Loucy (cell line): ENCODE measurements around the gene ASTL.

ENCODE experiments used
- EZH2phosphoT487 ChIP-seq: fragments of 200-600 bp; IDR thresholded peaks from 2 replicates; pipeline ENCODE4 v1.6.1; 2018; ENCODE audit warnings: antibody characterized with exemption, mild to moderate bottlenecking, moderate library complexity, borderline replicate concordance
- TF ChIP-seq, protein P1 (sequence below): fragments of 200-600 bp; sonication (generic); conservative IDR thresholded peaks from 2 replicates; pipeline ENCODE4 v1.5.1; 2014; ENCODE audit warnings: mild to moderate bottlenecking, antibody characterized with exemption, low read length

DNA sequence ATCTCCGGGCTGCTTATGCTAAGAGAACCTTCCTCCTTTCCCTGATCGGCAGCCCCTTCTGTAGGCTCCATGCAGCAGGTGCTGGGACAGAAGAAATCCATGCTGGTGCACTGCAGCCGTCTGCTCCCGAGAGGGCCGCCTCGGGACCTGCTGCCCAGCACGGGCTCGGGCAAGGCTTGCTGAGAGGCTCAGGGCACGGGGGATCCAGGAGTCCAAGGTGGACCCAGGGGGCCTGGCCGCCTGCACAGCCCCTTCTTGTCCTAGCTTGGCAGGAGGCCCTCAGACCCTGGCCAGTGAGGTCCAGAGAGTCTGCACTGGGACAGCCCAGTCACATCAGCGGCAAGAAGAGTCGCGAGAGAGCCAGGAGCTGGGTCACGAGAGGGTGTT lies 20.2 kb upstream of the ASTL start:
- TF ChIP-seq, protein P1, sequence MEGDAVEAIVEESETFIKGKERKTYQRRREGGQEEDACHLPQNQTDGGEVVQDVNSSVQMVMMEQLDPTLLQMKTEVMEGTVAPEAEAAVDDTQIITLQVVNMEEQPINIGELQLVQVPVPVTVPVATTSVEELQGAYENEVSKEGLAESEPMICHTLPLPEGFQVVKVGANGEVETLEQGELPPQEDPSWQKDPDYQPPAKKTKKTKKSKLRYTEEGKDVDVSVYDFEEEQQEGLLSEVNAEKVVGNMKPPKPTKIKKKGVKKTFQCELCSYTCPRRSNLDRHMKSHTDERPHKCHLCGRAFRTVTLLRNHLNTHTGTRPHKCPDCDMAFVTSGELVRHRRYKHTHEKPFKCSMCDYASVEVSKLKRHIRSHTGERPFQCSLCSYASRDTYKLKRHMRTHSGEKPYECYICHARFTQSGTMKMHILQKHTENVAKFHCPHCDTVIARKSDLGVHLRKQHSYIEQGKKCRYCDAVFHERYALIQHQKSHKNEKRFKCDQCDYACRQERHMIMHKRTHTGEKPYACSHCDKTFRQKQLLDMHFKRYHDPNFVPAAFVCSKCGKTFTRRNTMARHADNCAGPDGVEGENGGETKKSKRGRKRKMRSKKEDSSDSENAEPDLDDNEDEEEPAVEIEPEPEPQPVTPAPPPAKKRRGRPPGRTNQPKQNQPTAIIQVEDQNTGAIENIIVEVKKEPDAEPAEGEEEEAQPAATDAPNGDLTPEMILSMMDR, result no peak
- no peak for TF ChIP-seq EZH2phosphoT487
